Measurements from ENCODE around the gene POLE. TPM values are rescaled to one million over a fixed set of nuclear protein-coding genes. Genes with fewer than 3 reads are reported as not detected.
A peak's percentile ranks its signal among the peaks of the same experiment; 100 is the strongest.

The POLE gene
- total and polyA plus RNA-seq, 8 donors: 7.2 to 45.7 (median 16.0) TPM

DNA sequence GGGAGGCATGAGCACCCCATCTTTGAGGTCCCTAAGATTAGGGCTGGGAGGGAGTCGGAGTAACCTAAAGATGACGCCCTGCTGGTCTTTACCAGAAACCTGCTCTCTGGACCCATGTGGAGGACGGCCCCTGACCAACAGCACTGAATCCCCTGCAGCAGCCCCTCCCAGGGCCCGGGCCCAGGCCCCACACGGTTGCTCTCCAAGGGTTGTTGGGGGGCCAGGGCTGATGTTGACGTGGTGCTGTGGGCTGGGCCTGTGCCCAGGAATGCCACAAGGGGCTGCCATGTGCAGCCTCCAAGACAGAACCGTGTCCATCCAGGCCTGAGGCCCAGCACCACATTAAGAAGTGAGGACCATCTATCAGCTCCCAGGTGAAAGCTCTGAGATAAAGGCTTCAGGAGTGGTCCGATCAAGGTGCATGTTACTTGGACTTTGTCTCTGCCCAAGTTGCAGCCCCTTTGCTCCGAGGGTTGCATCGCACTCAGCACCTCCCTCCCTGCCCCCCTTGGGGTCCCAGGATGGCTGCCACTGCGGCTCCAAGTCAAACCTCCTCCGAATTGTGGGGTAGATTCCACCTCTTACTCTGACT lies 106.3 kb downstream of the POLE start:
- H3K27ac ChIP-seq: no peak overlapping the region
- H3K36me3 ChIP-seq: peaks cover 0 to 13% (median under 1%) of the 10 kb centered on the region in 3 donors
- 96 to 97% methylated on average over 12 of the region's 12 CpGs for WGBS, 2 donors
- intact Hi-C loops (cut with DNase I): no loop called here
- H3K4me3 ChIP-seq: no peak overlapping the region
- no peaks in the 10 kb centered on the region for H3K4me1 ChIP-seq
- FAIRE-seq: no peak
- TF ChIP-seq, protein P1, sequence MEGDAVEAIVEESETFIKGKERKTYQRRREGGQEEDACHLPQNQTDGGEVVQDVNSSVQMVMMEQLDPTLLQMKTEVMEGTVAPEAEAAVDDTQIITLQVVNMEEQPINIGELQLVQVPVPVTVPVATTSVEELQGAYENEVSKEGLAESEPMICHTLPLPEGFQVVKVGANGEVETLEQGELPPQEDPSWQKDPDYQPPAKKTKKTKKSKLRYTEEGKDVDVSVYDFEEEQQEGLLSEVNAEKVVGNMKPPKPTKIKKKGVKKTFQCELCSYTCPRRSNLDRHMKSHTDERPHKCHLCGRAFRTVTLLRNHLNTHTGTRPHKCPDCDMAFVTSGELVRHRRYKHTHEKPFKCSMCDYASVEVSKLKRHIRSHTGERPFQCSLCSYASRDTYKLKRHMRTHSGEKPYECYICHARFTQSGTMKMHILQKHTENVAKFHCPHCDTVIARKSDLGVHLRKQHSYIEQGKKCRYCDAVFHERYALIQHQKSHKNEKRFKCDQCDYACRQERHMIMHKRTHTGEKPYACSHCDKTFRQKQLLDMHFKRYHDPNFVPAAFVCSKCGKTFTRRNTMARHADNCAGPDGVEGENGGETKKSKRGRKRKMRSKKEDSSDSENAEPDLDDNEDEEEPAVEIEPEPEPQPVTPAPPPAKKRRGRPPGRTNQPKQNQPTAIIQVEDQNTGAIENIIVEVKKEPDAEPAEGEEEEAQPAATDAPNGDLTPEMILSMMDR (IDR thresholded peaks at IDR 0.05): no peak
- ATAC-seq: no peak
- DNase-seq: peak in 1 of 6 donors; percentile 36
- no peaks in the 10 kb centered on the region for H3K27me3 ChIP-seq
- H3K9me3 ChIP-seq: no peaks in the 10 kb centered on the region

DNA sequence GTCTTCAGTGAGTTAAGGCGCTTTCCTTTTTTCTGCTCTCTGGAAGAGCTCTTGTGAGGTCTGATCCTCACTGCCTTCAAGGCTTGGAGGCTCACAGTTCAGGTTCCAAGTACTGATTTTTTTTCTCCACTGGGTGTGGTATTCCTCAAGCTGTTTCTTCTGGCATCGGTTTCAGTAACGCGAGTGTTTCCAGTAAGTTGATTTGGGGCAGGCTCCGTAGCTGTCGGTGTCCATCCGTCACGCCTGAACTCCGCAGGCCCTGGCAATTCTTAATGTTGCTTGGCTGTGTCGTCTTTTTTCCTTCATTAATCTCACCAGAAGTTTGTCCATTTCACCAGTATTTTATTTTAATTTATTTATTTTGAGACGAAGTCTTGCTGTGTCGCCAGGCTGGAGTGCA lies 107.4 kb downstream of the POLE start:
- Histone ChIP-seq H3K4me1 (no peaks in the 10 kb centered on the region), H3K36me3 (peaks cover 0 to 13% (median 2%) of the 10 kb centered on the region in 3 donors), H3K27me3 (no peaks in the 10 kb centered on the region), H3K4me3 (no peak overlapping the region), H3K27ac (no peak overlapping the region), H3K9me3 (no peaks in the 10 kb centered on the region)
- no peak for ATAC-seq
- no peak for DNase-seq
- 87 to 91% methylated on average over 12 of the region's 12 CpGs for WGBS, 2 donors
- no peak for FAIRE-seq
- TF ChIP-seq, protein P1 (IDR thresholded peaks at IDR 0.05): no peak
- intact Hi-C loops (cut with DNase I): no loop called here

DNA sequence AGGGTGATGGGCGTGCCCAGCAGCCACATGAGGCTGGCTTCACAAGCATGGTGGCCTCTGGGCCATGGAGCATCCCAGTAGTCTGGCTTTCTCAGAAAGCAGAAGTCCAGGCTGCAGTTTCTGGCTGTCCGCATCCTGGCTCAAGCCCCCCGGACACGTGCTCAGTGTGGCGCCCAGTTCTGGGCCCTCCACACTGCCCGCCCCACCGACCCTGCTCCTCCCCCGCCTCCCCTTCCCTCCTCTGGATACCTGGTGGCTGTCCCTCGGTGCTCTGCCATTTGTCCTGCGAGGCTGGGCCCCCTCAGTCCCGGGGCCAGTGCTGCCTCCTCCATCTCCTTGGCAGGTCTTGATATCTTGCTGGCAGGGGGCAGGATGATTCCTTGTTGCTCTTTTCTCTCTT lies 108.3 kb downstream of the POLE start:
- TF ChIP-seq, protein P1 (IDR thresholded peaks at IDR 0.05): no peak
- DNase-seq (peak in 1 of 6 donors; percentile 43), FAIRE-seq (no peak), ATAC-seq (no peak)
- Histone ChIP-seq H3K9me3 (no peaks in the 10 kb centered on the region), H3K27ac (no peak overlapping the region), H3K4me1 (no peaks in the 10 kb centered on the region), H3K36me3 (peaks cover 2 to 13% (median 4%) of the 10 kb centered on the region in 3 donors), H3K27me3 (no peaks in the 10 kb centered on the region), H3K4me3 (no peak overlapping the region)
- WGBS, 2 donors: 94 to 96% methylated on average over 11 of the region's 11 CpGs
- intact Hi-C loops (cut with DNase I): no loop called here

DNA sequence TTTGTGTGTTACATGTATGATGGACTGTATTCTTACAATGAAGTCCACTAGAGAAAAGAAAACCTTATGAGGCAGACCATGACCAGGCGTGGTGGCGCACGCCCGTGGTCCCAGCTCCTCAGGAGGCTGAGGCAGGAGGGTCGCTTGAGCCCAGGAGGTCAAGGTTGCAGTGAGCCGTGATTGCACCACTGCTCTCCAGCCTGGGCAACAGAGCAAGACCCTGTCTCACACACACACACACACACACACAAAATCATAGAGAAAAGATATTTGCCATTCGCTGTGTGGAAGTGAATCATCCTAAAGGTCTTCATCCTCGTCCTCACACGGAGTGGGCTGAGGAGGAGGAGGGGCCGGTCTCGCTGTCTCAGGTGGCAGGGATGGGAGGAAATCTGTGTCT lies 109.0 kb downstream of the POLE start:
- Histone ChIP-seq H3K4me1 (no peaks in the 10 kb centered on the region), H3K27me3 (no peaks in the 10 kb centered on the region), H3K27ac (no peak overlapping the region), H3K4me3 (no peak overlapping the region), H3K9me3 (no peaks in the 10 kb centered on the region), H3K36me3 (peaks cover 2 to 13% (median 4%) of the 10 kb centered on the region in 3 donors)
- FAIRE-seq (no peak), ATAC-seq (no peak), DNase-seq (no peak)
- TF ChIP-seq, protein P1 (IDR thresholded peaks at IDR 0.05): no peak
- WGBS, 2 donors: 92 to 96% methylated on average over 11 of the region's 11 CpGs
- intact Hi-C loops (cut with DNase I): no loop called here

DNA sequence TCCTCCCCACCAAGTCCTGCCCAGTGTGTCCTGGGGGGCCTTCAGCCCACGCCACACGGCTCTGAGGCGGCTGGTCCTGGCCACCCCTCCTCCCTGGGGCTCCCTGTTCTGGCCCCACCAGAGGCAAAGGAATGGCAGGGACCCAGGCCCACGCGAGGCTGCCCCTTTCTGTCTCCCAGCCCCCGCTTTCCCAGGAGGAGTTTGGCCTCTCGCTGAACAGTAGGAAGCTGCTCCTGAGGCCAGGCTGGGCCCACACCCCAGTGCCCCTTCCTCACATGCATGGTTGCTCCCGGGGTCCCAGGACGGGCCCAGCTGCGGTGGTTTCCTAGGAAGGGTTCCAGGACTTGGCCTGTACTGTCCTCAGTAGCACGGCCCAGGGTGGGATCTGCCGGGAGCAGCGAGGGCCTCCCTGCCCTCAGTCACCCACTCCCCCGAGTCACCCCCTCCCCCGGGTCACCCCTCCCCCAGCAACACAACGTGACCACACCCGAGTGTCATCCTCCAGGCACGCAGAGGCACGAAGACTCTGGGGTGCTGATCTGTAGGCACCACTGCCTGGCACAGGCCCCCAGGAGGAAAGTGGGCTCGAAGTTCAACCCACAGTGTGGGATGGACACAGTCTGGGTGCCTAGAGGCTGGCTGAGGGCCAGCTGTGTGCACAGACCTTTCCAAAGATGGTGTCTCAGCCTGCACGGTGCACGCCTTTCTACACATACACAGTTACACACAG lies 109.8 kb downstream of the POLE start:
- TF ChIP-seq, protein P1 (IDR thresholded peaks at IDR 0.05): no peak
- Histone ChIP-seq H3K4me3 (no peak overlapping the region), H3K9me3 (no peaks in the 10 kb centered on the region), H3K36me3 (peaks cover 2 to 13% (median 4%) of the 10 kb centered on the region in 3 donors), H3K4me1 (no peaks in the 10 kb centered on the region), H3K27me3 (no peaks in the 10 kb centered on the region), H3K27ac (no peak overlapping the region)
- DNase-seq: peak in 1 of 6 donors; percentile 71
- ATAC-seq: no peak
- no peak for FAIRE-seq
- intact Hi-C loops (cut with DNase I): no loop called here
- whole genome bisulfite sequencing, 2 donors: 93 to 94% methylated on average over 22 of the region's 22 CpGs
